PFSK-1 (cell line): ENCODE measurements around the gene ATP6V0D1.

Source experiments
- FOXP2 ChIP-seq: optimal IDR thresholded peaks from 2 replicates; pipeline ENCODE3; 2011; ENCODE audit warnings: borderline replicate concordance, control low read depth, inconsistent platforms; ENCODE audit not compliant: insufficient read depth; ENCODE audit errors: extremely low read length, extremely low read depth
- POLR2AphosphoS5 ChIP-seq: IDR thresholded peaks from 2 replicates; pipeline ENCODE4 v1.6.1; 2012; ENCODE audit warnings: low read depth, mild to moderate bottlenecking, control low read depth, low read length, moderate library complexity
- REST ChIP-seq, 2 experiments: IDR thresholded peaks; 2 replicates each; pipeline versions ENCODE4 v1.6.1 to v1.8.0; 2011 to 2012; ENCODE audit warnings: low read depth in 2 of 2, low read length in 2 of 2, control low read depth in 1 of 2, inconsistent platforms in 1 of 2, mild to moderate bottlenecking in 1 of 2, moderate library complexity in 1 of 2; ENCODE audit not compliant: insufficient read depth in 1 of 2
- SIN3A ChIP-seq: IDR thresholded peaks from 2 replicates; pipeline ENCODE4 v1.6.1; 2012; ENCODE audit warnings: mild to moderate bottlenecking, low read length, moderate library complexity, borderline replicate concordance; ENCODE audit not compliant: insufficient read depth
- TAF1 ChIP-seq: IDR thresholded peaks from 2 replicates; pipeline ENCODE4 v1.6.1; 2012; ENCODE audit warnings: low read length, control low read depth, borderline replicate concordance; ENCODE audit not compliant: insufficient read depth

GRCh38 chr16:67406111-67406971, 74.6 kb downstream of the ATP6V0D1 start:
- no peak for TF ChIP-seq REST (IDR thresholded peaks at IDR 0.05; ENCODE audit: insufficient read depth in 1 of 2, low read depth in 2 of 2, low read length in 2 of 2)
- no peak for TF ChIP-seq POLR2AphosphoS5
- no peak for TF ChIP-seq SIN3A
- TF ChIP-seq TAF1: no peak
- TF ChIP-seq FOXP2: no peak
